Activated CD4-positive, alpha-beta memory T cell treated with anti-CD3 and anti-CD28 coated beads, Interleukin-2, amount 10 ng/mL, durations not matched to agents 7 days and 5 days (primary cell): ENCODE measurements around the gene KRTAP10-2. TPM values are rescaled to one million over a fixed set of nuclear protein-coding genes. Genes with fewer than 3 reads are reported as not detected.
"Not testable (repeated sequence)": the region's sequence is repeated elsewhere in the genome, so short reads cannot be mapped to it uniquely, and the experiment has no call there.

Source experiments
- CTCF ChIA-PET: fragments of 350-600 bp; sonication (Branson Sonifier 250); formaldehyde crosslinking; loops from one replicate; lab custom pipeline; 2021; ENCODE audit warnings: antibody characterized with exemption, inconsistent platforms; lab: Charles Lee
- POLR2A ChIA-PET: fragments of 350-600 bp; sonication (Branson Sonifier 250); formaldehyde crosslinking; loops from one replicate; lab custom pipeline; 2021; ENCODE audit warnings: antibody characterized with exemption; lab: Charles Lee
- DNase-seq: peaks from one replicate; pipeline ENCODE4 v3.0.0-alpha.2; 2020
- H3K27ac Mint-ChIP-seq: one replicate; pipeline ENCODE4 v1.8.0; 2021; ENCODE audit warnings: mild to moderate bottlenecking, mixed read lengths
- H3K27me3 Mint-ChIP-seq: one replicate; pipeline ENCODE4 v1.8.0; 2021; ENCODE audit warnings: mixed read lengths
- H3K36me3 Mint-ChIP-seq: one replicate; pipeline ENCODE4 v1.8.0; 2021; ENCODE audit warnings: low read depth, mixed read lengths
- H3K4me1 Mint-ChIP-seq: one replicate; pipeline ENCODE4 v1.8.0; 2021; ENCODE audit warnings: mixed read lengths
- H3K4me3 Mint-ChIP-seq: one replicate; pipeline ENCODE4 v1.8.0; 2021; ENCODE audit warnings: mild to moderate bottlenecking, mixed read lengths
- H3K9me3 Mint-ChIP-seq: one replicate; pipeline ENCODE4 v1.8.0; 2021; ENCODE audit warnings: mixed read lengths
- total RNA-seq, 2 experiments: library from RNA; stranded (reverse); gene quantifications; one replicate each; pipeline ENCODE4 v1.2.3, GENCODE V29; 2021

Gene KRTAP10-2
- total RNA-seq, 2 experiments from 2014 or later = not detected

DNA sequence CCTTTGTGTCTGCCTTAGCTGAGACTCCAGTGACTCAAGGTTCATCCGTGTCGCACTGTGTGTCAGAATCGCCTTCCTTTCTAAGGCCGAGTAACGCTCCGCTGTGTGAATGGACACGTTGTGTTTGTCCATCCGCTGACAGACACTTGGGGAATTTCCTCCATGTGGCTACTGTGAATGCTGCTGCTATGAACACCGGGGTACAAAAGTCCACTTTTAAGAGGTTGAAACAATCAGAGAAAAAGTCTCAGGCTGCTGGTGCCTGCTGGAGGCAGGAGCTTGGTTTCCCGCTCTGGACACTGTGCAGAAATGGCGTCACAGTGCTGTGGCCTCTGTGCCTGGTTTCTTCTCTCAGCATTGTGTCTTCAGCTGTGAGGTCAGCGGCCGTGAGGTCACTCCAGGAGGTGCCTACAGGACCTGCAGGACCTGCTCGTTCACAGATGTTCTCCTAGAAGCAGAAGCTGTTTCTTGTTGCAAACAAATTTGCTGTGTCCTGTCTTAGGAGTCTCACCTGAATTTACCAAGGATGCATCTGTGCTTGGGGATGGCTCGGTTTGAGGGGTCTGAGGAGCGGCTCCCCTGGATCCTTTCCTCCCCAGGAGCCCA is 45.5 kb downstream of the KRTAP10-2 start:
- Mint-ChIP-seq H3K36me3 (no peaks in the 10 kb centered on the region), H3K9me3 (no peaks in the 10 kb centered on the region), H3K27me3 (no peaks in the 10 kb centered on the region), H3K4me1 (peaks cover 5% of the 10 kb centered on the region), H3K27ac (no peak overlapping the region), H3K4me3 (no peak overlapping the region)
- ChIA-PET CTCF (interaction anchor here (2.2 kb wide), 1 partner anchor 295 kb away, joined by 7 read pairs; no protein-coding TSS in a partner anchor), POLR2A (no interaction called here)
- no peak for DNase-seq

DNA sequence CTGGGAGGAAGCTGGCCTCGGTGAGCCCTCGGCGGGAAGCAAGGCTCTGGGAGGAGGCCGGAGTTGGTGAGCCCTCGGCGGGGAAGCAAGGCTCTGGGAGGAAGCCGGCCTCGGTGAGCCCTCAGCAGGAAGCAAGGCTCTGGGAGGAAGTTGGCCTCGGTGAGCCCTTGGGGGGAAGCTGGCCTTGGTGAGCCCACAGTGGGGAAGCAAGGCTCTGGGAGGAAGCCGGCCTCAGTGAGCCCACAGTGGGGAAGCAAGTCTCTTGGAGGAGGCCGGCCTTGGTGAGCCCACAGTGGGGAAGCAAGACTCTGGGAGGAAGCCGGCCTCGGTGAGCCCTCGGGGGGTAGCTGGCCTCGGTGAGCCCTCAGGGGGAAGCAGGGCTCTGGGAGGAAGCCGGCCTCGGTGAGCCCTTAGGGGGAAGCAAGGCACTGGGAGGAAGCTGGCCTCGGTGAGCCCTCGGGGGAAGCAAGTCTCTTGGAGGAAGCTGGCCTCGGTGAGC is 47.4 kb downstream of the KRTAP10-2 start:
- Mint-ChIP-seq H3K27ac (no peak overlapping the region), H3K9me3 (no peaks in the 10 kb centered on the region), H3K4me3 (no peak overlapping the region), H3K4me1 (peaks cover 2% of the 10 kb centered on the region), H3K36me3 (no peaks in the 10 kb centered on the region), H3K27me3 (no peaks in the 10 kb centered on the region)
- DNase-seq = no peak
- ChIA-PET CTCF (interaction anchor here (0.9 kb wide), 1 partner anchor 22 kb away, joined by 6 read pairs; no protein-coding TSS in a partner anchor), POLR2A (interaction anchor here (0.6 to 0.8 kb wide), 2 partner anchors 10 to 344 kb away, joined by 3 read pairs; no protein-coding TSS in a partner anchor)

DNA sequence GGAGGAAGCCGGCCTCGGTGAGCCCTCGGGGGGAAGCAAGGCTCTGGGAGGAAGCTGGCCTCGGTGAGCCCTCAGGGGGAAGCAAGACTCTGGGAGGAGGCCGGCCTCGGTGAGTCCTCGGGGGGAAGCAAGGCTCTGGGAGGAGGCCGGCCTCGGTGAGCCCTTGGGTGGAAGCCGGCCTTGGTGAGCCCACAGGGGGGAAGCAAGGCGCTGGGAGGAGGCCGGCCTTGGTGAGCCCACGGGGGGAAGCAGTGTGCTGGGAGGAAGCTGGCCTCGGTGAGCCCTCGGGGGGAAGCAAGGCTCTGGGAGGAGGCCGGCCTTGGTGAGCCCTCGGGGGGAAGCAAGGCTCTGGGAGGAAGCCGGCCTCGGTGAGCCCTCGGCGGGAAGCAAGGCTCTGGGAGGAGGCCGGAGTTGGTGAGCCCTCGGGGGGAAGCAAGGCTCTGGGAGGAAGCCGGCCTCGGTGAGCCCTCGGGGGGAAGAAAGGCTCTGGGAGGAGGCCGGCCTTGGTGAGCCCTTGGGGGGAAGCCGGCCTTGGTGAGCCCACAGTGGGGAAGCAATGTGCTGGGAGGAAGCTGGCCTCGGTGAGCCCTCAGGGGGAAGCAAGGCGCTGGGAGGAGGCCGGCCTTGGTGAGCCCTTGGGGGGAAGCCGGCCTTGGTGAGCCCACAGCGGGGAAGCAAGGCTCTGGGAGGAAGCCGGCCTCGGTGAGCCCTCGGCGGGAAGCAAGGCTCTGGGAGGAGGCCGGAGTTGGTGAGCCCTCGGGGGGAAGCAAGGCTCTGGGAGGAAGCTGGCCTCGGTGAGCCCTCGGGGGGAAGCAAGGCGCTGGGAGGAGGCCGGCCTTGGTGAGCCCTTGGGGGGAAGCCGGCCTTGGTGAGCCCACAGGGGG is 48.1 kb downstream of the KRTAP10-2 start:
- H3K4me3 Mint-ChIP-seq, DNase-seq, H3K9me3 Mint-ChIP-seq, H3K27me3 Mint-ChIP-seq, H3K36me3 Mint-ChIP-seq, POLR2A ChIA-PET, H3K4me1 Mint-ChIP-seq, H3K27ac Mint-ChIP-seq: not testable (repeated sequence)
- CTCF ChIA-PET = interaction anchor here (0.9 kb wide), 1 partner anchor 21 kb away, joined by 6 read pairs; no protein-coding TSS in a partner anchor

DNA sequence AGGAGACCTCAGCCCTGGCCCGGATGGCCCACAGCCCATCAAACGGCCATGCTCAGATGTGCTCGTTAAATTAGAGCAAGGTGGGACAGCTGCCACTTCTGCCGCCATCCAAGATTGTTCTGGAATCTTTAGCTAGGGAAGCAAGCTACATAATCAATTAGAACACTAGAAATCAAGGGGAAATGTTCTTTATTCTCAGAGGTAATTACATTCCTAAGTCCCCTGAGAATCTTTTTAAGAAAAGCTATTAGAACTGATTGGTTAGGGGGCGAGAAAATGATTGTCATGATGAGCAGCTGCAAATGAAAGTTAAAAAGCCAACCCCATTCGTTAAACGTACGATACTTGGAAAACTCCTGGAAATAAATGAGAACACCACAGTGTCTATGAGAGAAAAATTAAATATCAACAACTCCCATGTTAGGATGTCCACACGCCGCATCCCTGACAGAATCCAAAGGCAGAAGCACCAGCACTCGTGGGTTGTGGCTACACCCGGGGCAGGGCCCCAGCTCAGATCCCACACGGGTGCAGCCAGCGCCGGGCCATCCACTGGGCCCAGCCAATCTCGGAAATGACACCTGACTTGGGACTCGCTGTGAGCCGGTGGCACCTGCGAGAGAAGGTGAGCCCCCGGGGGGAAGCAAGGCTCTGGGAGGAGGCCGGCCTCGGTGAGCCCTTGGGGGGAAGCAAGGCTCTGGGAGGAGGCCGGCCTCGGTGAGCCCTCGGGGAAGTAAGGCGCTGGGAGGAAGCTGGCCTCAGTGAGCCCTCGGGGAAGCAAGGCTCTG is 48.9 kb downstream of the KRTAP10-2 start:
- H3K4me1 Mint-ChIP-seq = peaks cover 2% of the 10 kb centered on the region
- H3K27ac Mint-ChIP-seq = no peak overlapping the region
- DNase-seq = no peak
- H3K9me3 Mint-ChIP-seq = no peaks in the 10 kb centered on the region
- H3K4me3 Mint-ChIP-seq = no peak overlapping the region
- H3K36me3 Mint-ChIP-seq = no peaks in the 10 kb centered on the region
- peaks cover 4% of the 10 kb centered on the region for H3K27me3 Mint-ChIP-seq
- ChIA-PET CTCF (interaction anchor here (1.5 kb wide), 1 partner anchor 8 kb away, joined by 5 read pairs; no protein-coding TSS in a partner anchor), POLR2A (no interaction called here)

Other genes with a start within 250 kb of the KRTAP10-2 start
- gene CFAP410, start 212.1 kb downstream of the KRTAP10-2 start, total RNA-seq = 10 to 100 TPM; 14.2 to 15.5 TPM
- 10 to 100 TPM; 13.7 to 14.8 TPM for gene TRPM2, start 197.9 kb downstream of the KRTAP10-2 start, total RNA-seq
- 1 to 10 TPM; 3.7 to 3.8 TPM for gene LRRC3, start 96.0 kb downstream of the KRTAP10-2 start, total RNA-seq
- not detected for gene KRTAP10-1, start 11.3 kb downstream of the KRTAP10-2 start, total RNA-seq
- not detected for gene KRTAP10-3, start 7.3 kb upstream of the KRTAP10-2 start, total RNA-seq
- not detected for gene KRTAP10-4, start 22.2 kb upstream of the KRTAP10-2 start, total RNA-seq
- gene KRTAP10-5, start 29.1 kb upstream of the KRTAP10-2 start, total RNA-seq = not detected
- not detected for gene KRTAP10-6, start 41.0 kb upstream of the KRTAP10-2 start, total RNA-seq
- not detected for gene KRTAP10-7, start 49.1 kb upstream of the KRTAP10-2 start, total RNA-seq
- gene KRTAP10-8, start 60.6 kb upstream of the KRTAP10-2 start, total RNA-seq = not detected
- gene KRTAP10-9, start 75.6 kb upstream of the KRTAP10-2 start, total RNA-seq = not detected
- gene KRTAP10-10, start 85.9 kb upstream of the KRTAP10-2 start, total RNA-seq = not detected
- not detected for gene KRTAP10-11, start 94.9 kb upstream of the KRTAP10-2 start, total RNA-seq
- not detected for gene KRTAP12-4, start 103.2 kb upstream of the KRTAP10-2 start, total RNA-seq
- not detected for gene KRTAP12-3, start 106.4 kb upstream of the KRTAP10-2 start, total RNA-seq
- not detected for gene KRTAP12-2, start 115.4 kb upstream of the KRTAP10-2 start, total RNA-seq
- gene KRTAP12-1, start 130.7 kb upstream of the KRTAP10-2 start, total RNA-seq = not detected
- gene KRTAP10-12, start 145.7 kb upstream of the KRTAP10-2 start, total RNA-seq = not detected
- gene TSPEAR, start 160.1 kb upstream of the KRTAP10-2 start, total RNA-seq = not detected